ENCODE data around the gene LRRC8E. TPM values are rescaled to one million over a fixed set of nuclear protein-coding genes. Genes with fewer than 3 reads are reported as not detected.
A peak's percentile ranks its signal among the peaks of the same experiment; 100 is the strongest.

The LRRC8E gene
- total RNA-seq, 1 experiment from 2014 or later = 18.1 TPM

DNA sequence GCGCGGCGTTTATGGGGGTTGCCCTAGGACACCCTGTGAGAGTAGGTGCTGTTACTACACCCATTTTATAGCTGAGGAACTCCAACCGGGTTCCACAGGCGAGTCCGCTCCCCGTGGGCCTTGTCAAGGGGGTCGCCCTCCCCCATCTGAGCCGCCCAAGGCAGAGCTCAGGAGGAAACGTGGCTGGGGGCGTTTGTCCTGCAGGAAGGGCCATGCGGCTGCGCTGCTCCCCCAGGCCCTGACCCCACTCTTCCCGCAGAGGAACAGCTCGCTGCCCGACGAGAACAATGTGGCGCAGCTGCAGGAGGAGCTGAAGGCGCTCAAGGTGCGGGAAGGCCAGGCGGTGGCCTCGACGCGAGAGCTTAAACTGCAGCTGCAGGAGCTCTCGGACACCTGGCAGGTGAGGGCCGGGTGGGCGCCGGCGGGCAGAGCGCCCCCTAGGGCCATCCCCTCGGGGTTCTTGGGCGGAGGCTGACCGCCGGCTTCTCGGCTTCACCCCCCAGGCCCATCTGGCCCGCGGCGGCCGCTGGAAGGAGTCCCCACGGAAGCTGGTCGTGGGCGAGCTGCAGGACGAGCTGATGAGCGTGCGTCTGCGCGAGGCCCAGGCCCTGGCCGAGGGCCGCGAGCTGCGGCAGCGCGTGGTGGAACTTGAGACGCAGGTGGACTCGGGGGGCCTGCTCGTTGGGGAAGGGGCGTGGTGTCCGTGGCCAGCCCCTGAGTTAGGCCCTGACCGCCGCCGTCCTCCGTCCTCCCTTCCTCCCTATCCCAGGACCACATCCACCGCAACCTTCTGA lies 26.5 kb upstream of the LRRC8E start:
- no peak for DNase-seq (ENCODE audit: low read depth, low spot score)
- TF ChIP-seq YY1 (IDR thresholded peaks at IDR 0.05; ENCODE audit: extremely low read depth, insufficient replicate concordance, low read depth, low read length) (no peak), SRF (IDR thresholded peaks at IDR 0.05; ENCODE audit: low read depth) (no peak), EZH2phosphoT487 (IDR thresholded peaks at IDR 0.05; ENCODE audit: borderline replicate concordance) (no peak)
- TF ChIP-seq, protein P1, sequence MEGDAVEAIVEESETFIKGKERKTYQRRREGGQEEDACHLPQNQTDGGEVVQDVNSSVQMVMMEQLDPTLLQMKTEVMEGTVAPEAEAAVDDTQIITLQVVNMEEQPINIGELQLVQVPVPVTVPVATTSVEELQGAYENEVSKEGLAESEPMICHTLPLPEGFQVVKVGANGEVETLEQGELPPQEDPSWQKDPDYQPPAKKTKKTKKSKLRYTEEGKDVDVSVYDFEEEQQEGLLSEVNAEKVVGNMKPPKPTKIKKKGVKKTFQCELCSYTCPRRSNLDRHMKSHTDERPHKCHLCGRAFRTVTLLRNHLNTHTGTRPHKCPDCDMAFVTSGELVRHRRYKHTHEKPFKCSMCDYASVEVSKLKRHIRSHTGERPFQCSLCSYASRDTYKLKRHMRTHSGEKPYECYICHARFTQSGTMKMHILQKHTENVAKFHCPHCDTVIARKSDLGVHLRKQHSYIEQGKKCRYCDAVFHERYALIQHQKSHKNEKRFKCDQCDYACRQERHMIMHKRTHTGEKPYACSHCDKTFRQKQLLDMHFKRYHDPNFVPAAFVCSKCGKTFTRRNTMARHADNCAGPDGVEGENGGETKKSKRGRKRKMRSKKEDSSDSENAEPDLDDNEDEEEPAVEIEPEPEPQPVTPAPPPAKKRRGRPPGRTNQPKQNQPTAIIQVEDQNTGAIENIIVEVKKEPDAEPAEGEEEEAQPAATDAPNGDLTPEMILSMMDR (IDR thresholded peaks at IDR 0.05 in 2 of 3, conservative IDR thresholded peaks at IDR 0.05 in 1 of 3; ENCODE audit: borderline replicate concordance in 1 of 3, insufficient read depth in 1 of 3, low read depth in 2 of 3, low read length in 2 of 3) = 0 out of 6 replicates have a peak, but pooled peaks of 1 of the 3 experiments have one; percentile 21
- Histone ChIP-seq H3K4me1 (ENCODE audit: control insufficient read depth in 1 of 2, insufficient read depth in 2 of 2, low read length in 2 of 2) (peaks cover 0 to 18% of the 10 kb centered on the region in 2 experiments; a peak in 1 of 4 replicates), H3K27me3 (ENCODE audit: insufficient read depth, low read length) (no peaks in the 10 kb centered on the region), H4K20me1 (ENCODE audit: insufficient read depth) (no peaks in the 10 kb centered on the region), H3K9me3 (ENCODE audit: control insufficient read depth in 1 of 2, insufficient read depth in 1 of 2, low read depth in 1 of 2, low read length in 2 of 2) (no peaks in the 10 kb centered on the region), H3K9ac (ENCODE audit: low read length) (no peak overlapping the region), H3K79me2 (ENCODE audit: insufficient read depth, low read length) (no peaks in the 10 kb centered on the region), H2AFZ (ENCODE audit: low read depth, low read length, poor library complexity, severe bottlenecking) (no peak overlapping the region), H3K27ac (ENCODE audit: low read depth, low read length) (peak overlapping the region; percentile 22; the same call in 1 of the 2 replicates), H3K4me3 (replicated peaks in 1 of 2; ENCODE audit: low read depth in 1 of 2, low read length in 2 of 2) (no peak overlapping the region), H3K9me2 (ENCODE audit: insufficient read depth) (no peaks in the 10 kb centered on the region), H3K36me3 (ENCODE audit: control insufficient read depth in 1 of 2, insufficient read depth in 2 of 2, low read length in 2 of 2) (no peaks in the 10 kb centered on the region), H3K4me2 (ENCODE audit: low read length) (no peak overlapping the region)
- ChIA-PET RAD21 (ENCODE audit: low non-redundant PET in 1 of 2, low total read pairs in 2 of 2, uncharacterized antibody in 2 of 2, unreplicated experiment in 2 of 2) (no interaction called here), POLR2A (interaction anchor here (0.6 kb wide), 1 partner anchor 59 kb away, joined by 3 read pairs; the partner anchor contains the start of gene SNAPC2), CTCF (interaction anchor here (1.0 to 1.9 kb wide), 5 partner anchors 7 to 42 kb away, joined by 3 to 11 read pairs (median 5); partner anchors contain the start of gene MAP2K7)
- intact Hi-C loops (cut with micrococcal nuclease) = no loop called here
- ATAC-seq = no peak
- no TSS peak for BruUV-seq (replicated peaks)

Data from HCT116 (cell line).